HG02588 (cell line): Measurements from ENCODE around the gene CADM1.

ENCODE experiments used
- ATAC-seq: cut with Tn5 transposase; IDR thresholded peaks from one replicate; pipeline ENCODE4 v1.9.1; 2021; ENCODE audit warnings: mild to moderate bottlenecking, moderate library complexity; ENCODE audit not compliant: unreplicated experiment

CADM1 gene

DNA sequence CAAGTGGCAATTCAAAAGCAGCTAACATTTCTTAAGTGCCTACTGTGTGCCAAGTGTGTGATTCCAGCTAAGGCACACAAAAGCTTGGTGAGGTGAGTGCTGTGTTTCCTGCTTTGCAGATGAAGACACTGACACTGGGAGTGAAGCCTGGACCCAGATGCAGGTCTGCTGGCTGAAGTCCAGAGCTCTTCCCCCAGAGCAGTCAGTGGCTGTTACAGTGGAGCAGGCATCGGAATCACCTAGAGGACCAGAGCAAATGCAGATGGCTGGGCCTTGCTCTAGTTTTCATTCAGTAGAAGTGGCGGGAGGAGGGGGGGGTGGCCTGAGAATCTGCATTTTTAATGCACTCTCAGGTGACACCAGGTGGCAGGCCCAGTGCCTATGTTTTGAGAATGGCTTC lies 342.3 kb downstream of the CADM1 start:
- no peak for ATAC-seq

DNA sequence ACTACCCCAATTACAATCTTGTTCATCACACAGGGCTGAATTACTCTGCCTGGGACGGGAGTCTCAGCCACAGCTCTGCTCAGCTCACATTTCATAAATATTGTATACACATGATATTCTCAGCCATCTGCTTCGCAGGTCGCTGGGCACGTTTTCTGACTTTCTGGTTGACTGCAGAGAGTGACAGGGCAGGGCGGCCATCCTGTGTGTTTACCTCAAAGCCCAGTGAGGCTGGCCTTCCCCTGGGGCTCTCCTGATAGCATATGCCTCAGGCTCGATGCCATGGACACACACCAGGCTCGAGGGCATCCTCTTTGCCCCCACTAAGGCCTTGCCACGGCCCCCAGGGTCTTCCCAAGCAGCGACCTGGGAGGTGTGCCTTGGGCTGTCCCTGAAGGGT lies 345.0 kb downstream of the CADM1 start:
- no peak for ATAC-seq

DNA sequence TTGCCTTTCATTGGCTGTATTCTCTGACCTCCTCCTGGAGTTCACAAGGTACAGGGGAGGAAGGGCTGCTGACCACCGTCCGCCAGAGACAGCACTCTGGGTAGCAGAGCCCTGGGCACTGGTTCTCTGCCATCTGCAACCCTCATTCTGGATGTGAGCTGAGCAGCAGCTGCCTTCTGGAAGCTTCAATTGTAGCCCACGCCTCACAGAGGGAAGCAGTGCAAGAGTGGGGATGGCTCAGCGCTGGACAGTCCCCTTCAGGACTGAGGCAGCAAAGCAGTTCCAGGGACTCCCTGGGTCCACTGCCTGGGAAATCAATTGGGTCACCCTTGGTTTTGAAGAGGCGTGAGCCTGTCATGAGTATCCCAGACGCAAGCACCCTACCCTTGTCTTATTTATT lies 346.2 kb downstream of the CADM1 start:
- ATAC-seq: no peak

DNA sequence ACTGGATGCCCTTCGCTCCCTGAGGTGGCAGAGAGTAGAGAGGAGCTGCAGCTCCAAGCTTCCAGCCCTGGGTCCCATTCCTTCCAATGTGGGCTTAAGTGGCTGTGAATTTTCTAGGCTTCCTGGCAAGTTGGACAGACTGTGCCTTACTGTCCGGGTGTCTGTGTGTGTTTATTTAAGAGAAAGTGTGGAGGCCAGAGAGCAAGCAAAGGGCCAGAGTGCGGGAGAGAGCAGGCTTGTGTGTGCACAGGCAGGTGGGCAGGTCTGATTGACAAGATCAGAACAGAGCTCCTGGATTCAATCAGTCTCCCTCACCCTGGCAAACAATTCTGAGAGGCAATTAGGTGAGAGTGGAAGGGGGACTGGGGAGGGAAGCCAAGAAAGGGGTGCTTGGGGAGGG lies 347.0 kb downstream of the CADM1 start:
- no peak for ATAC-seq

DNA sequence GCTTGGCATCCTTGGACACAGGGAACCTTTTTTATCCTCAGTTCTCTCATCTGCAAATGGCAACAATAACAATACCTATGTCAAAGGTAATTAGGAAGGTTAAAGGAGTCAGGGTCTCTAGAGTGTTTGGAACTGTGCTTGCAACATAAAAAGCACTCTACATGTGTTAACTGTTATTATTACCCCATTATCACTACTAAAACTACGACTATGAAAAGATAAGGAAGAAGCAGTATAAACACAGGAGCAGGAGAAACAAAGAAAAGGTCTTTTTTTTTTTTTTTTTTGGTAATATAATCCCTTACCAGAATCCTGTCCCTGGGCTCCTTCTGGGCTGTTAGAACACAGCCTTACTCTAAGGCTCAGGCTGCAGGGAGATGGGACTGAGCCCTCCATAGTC lies 348.2 kb downstream of the CADM1 start:
- ATAC-seq: no peak

DNA sequence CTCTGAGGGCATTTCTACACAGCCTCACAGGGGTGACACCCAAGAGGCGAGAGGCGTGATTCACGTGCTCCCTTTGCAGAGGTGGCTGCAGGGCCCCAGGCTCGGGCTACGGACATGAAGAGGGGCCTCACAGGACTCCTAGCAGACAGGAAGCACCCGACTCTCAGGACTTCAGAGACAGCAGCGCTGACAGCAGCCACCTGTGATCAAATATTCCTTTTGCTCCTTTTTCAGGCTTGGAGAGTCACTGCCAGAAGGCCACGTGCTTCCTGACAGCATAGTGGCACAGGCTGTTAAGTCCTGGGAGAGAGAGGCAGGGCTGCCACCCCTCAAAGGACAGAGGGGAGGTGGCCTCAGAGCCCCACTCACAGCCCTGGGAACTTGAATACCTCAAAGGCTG lies 348.9 kb downstream of the CADM1 start:
- ATAC-seq: no peak

DNA sequence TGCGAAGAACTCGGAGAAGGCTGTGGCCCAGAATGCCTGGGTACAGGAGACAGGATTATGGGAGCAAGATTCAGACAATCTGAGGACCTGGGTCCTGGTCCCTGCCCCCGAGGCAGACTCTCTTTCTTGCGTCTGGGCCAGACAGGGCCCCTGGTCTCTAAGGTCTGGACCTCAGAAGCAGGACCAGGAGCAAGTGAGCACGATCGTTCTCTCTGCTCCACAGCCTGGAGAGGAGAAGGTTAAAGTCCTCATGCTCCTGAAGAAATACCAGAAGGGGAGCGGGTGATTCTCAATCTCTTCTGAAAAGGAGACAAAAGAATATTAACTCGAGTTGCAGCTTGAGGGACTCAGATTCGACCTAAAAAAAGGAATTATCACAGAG lies 349.9 kb downstream of the CADM1 start:
- ATAC-seq: no peak

DNA sequence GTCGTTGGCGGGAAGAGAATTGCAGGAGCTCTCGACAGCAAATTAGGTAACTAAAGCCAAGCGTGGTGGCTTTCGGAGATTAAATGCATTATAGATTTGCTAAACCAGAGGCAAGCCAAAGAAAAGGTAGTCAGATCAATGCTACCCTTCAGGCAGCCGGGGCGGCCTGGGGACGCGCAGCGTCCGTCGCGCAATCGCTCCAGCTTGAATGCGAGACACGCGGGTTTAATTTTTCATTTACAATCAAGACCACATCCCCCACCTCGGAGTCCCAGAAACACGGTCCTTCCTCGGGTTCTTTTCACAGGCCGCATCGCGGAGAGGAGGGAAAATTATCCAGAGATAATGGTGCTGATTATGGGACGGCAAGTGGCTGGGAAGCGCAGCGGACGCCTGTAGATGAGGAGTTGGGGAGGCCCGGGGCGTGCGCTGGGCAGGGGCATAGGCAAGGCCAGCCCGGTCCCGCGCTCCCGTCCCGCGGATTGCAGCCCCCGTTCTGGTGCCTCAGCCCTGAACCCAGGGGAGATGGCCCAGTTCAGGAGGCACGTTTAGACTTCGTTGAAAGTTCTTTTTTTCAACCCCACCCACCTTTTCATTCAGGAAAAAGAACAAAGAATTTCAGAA lies 350.4 kb downstream of the CADM1 start:
- ATAC-seq: no peak

DNA sequence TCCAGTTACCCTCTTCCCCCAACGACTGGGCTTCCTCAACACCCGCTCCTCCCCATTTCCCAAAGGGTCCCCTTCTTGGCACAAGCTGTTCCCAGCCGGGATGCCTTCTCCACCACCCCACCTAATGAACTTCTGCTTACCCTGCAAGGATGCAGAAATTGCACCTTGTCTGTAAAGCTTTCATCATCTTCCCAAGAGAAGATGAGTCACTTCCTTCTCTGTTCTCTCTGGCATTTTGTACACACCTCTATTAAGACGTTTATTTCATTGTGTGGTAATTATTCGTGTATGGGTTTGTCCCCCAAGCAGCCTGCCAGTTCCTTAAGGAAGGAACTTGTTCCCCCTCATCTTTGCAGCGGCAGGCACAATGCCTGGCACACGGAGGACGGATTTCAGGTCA lies 351.1 kb downstream of the CADM1 start:
- ATAC-seq: no peak

DNA sequence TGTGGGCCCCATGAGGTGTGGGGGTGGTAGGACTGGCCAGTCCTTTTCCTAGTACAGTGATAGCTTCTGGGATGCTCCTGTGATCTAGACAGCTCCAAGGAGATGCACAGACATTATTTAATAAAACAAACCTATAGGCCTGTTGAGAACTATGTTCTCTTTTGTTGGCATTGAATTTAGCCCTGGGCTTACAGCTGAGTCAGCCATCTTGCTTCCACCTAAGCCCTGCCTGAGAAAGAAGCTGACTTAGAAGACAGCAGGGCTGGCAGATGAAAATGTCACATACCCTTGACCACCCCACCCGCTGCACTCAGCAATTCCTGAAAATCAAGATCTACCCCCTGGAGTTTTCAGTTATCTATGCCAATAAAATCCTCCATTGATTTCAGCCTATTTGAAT lies 353.2 kb downstream of the CADM1 start:
- ATAC-seq: no peak

DNA sequence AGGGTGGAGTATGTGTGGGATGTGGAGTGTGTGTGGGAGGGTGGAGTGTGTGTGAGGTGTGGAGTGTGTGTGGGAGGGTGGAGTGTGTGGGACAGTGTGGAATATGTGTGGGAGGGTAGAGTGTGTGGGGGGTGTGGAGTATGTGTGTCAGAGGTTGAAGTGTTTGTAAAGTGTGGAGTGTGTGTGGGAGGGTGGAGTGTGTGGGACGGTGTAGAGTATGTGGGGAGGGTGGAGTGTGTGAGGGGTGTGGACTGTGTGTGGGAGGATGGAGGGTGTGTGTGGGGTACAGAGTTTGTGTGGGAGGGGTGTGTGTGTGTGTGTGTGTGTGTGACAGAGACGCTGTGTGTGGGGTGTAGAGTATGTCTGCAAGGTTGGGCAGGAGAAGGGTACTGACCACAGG lies 355.5 kb downstream of the CADM1 start:
- ATAC-seq: no peak

DNA sequence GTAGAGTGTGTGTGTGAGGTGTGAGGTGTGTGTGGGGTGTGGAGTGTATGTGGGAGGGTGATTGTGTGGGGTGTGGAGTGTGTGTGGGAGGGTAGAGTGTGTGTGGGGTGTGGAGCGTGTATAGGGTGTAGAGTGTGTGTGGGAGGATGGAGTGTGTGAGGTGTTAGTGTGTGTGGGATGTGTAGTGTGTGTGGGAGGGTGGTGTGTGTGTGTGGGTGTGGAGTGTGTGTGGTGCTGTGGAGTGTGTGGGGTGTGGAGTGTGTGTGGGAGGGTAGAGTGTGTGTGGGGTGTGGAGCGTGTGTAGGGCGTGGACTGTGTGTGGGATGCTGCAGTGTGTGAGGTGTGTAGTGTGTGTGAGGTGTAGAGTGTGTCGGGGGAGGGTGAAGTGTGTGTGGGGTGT lies 356.1 kb downstream of the CADM1 start:
- ATAC-seq: no peak

DNA sequence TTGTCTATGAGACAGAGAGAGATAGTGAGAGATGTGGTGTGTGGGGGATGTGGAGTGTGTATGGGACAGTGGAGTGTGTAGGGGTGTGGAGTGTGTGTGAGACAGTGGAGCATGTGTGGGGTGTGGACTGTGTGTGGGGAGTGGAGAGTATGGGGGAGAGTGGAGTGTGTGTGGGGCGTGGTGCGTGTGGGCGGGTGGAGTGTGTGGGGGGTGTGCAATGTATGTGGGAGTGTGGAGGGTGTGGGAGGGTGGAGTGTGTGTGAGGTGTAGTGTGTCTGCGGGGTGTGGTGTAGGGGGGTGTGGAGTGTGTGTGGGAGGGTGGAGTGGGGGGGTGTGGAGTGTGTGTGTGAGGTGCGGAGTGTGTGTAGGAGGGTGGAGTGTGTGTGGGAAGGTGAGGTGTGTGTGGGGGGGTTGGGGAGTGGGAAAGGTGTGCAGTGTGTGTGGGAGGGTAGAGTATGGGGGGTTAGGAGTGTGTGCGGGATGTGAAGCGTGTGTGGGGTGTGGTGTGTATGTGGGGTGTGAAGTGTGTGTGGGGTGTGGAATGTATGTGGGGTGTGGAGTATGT lies 356.9 kb downstream of the CADM1 start:
- no peak for ATAC-seq

DNA sequence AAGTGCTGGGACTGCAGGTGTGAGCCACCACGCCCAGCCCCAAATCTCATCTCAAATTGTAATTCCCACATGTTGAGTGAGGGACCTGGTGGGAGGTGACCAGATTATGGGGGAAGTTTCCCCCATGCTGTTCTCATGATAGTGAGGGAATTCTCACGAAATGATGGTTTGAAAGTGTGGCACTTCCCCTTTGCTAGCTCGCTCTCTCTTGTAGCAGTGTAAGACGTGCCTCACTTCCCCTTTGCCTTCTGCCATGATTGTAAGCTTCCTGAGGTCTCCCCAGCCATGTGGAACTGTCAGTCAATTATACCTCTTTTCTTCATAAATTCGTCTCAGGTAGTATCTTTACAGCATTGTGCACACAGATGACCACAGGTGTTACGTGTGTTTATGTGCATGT lies 357.8 kb downstream of the CADM1 start:
- ATAC-seq: no peak

DNA sequence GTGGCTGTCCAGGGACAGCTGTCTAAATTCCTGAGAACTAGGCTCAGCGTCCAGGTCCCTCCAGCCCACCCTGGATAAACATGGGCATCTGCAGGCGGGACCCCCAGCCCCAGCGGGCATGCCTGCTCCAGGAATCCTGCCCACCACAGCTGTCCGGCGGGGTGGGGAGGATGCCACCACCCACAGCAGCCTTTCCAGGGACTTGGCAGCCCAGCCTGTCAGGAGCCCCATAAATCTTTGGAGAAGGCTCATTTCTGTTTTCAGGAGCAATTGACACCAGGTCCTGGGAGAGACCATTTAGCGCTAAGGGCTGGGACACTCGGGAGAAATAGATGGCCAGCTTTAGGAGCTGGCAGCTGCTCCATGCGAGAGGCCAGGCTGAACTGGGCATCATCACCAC lies 358.9 kb downstream of the CADM1 start:
- ATAC-seq: no peak

DNA sequence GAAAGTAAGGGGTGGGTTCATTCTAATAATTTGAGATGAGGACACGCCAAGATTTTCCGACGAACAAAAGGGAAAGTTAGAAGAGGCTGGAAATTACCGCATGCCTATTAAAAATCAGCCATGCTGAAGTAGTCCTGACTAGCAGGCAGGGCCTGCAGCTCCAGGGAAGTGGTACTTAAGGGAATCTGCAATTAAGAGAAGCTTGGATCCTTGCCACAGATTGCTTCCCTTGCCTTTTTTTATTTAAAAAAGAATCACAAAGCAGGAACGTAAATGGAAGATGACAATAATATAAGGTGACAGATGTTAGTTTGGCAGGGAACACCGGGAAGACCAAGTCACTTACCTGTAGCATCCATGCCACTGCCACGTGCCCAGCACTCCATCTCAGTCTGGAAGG lies 359.3 kb downstream of the CADM1 start:
- no peak for ATAC-seq

DNA sequence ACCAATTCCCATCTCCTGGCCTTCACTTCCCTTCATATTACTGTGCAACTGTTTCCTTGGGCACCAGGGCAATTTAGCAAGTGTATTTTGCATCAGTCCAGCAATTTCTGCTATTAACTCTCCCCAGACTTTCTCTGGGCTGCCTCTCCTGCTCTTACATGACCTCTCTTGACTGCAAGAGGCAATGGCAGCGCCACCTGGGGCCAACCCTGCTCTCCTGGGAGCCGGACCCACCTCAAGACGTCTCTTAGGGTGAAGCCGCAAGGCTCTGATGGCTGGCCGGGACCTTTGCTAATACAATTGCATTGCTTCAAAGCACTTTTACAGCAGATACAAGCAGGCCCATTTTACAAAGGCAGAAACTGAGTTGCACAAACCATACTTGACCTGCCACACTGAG lies 360.2 kb downstream of the CADM1 start:
- no peak for ATAC-seq

DNA sequence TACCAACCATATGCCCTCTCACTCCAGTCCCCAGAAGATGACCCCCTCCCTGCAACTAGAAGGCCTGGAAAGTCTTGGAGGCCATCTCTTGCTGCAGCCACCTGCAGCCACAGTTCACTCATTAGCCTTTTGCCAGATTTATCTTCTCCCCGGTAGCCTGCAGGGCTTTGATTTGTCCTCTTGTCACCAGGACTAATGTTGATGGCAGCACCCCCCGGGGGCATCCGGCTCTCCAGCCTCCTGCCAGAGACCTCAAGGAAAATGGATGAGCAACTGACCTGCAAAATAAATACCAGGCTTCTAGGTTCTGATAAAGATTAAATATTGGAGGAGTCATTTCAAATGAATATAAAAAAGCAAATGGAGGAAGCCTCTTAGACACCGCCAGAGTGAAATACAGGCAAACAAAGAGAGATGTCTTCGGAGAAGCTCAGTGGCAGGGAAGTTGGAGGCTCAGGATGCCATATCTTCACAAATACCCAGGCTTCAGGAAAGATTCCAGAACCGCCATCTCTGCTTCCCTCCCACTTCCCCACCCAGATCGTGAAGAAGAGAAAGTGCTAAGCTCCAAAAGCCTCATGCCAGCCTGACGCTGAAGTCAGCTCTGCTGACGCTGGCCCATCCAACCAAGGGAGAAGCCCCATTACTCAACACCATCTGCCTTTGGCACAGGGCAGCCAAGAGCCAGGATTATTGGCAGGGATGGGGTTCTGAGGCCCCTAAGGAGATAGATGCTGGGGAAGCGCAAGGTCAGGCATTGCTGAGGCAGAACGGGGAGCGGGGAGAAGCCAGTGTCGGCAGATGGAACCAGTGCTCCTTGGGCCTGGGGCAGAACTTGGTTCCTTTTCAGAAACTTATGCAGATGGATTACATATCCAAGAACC lies 362.7 kb downstream of the CADM1 start:
- ATAC-seq: no peak

DNA sequence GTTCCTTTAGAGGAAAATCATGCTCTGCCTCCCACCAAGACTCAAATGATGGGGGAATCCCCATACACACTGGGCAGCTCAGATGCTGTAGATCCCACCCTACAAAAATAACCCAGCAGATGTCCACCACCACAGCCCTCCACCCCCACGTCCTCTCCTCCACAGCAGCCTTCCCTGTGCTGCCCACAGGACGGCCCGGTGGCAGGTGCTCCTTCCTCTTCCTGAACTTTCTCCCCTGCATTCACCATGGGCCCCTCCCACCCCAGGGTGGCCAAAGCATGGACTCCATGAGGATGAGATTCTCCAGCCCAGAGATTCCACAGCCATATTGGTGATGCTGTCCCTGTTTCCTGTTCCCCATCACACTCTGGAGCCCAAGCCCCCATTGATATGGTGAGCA lies 368.3 kb downstream of the CADM1 start:
- no peak for ATAC-seq

DNA sequence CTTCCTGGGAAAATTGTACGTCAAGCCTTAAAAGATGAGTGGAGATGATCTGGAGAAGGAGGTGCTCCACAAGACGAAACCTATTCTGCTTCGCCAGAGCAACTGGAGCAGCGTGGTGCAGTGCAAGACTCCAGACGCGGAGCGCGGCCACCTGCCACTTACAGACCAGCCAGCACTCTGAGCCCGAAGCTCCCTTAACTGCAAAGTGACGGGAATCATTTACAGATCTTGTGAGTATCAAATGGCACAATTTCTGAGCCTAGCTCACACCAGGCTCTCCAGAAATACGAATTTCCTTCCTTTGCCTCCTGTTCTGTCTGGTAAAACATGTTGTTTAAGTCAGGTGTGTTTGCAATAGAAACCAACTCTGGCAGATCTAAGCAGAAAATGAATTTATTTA lies 369.3 kb downstream of the CADM1 start:
- ATAC-seq: no peak

DNA sequence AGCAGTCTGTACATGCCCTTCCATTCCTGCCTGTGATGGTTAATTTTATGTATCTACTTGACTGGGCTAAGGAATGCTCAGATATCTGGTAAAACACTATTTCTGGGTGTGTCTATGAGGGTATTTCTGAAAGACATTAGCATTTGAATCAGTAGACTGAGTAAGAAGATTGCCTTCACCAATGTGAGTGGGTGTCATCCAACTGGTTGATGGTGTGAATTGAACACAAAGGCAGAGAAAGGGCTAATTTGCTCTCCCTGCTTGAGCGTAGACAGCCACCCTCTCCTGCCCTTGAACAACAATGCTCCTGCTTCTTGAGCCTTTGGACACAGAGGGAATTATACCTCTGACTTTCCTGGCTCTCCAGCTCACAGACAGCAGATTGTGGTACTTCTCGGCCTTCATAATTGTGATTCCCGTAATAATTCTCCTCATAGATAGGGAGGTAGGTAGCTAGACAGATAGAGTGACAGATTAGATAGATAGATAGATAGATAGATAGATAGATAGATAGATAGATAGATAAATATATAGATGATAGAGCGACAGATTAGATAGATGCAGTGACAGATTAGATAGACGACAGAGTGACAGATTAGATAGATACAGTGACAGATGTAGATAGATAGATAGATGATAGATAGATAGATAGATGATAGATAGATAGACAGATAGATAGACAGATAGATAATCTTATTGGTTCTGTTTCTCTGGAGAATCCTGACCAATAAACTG lies 370.6 kb downstream of the CADM1 start:
- no peak for ATAC-seq
